Neural cell (in vitro differentiated cells): ENCODE measurements around the gene COQ8B. TPM values are rescaled to one million over a fixed set of nuclear protein-coding genes. Genes with fewer than 3 reads are reported as not detected.

Source experiments
- H2AFZ ChIP-seq: fragments of 200-600, 300-800 bp; sonication (generic), shearing (Covaris generic); 2 replicates; pipeline ENCODE4 v1.6.0; 2014; ENCODE audit warnings: low read depth, mild to moderate bottlenecking, antibody characterized with exemption, low read length, moderate library complexity
- H3F3A ChIP-seq: fragments of 200-600 bp; shearing (Covaris generic); 2 replicates; pipeline ENCODE4 v1.6.1; 2016; ENCODE audit warnings: mild to moderate bottlenecking, moderate library complexity, mixed read lengths, antibody characterized with exemption, low read length; ENCODE audit not compliant: insufficient read depth, poor library complexity, severe bottlenecking
- H3K27ac ChIP-seq: fragments of 200-600, 300-800 bp; sonication (generic), shearing (Covaris generic); 2 replicates; pipeline ENCODE4 v1.5.1; 2014; ENCODE audit warnings: mild to moderate bottlenecking, low read length, moderate library complexity
- H3K27me3 ChIP-seq: fragments of 300-800, 200-600 bp; sonication (generic), shearing (Covaris generic); 2 replicates; pipeline ENCODE4 v1.6.0; 2014; ENCODE audit warnings: mild to moderate bottlenecking, low read depth, low read length, moderate library complexity; ENCODE audit not compliant: insufficient read depth
- H3K36me3 ChIP-seq: fragments of 300-800, 200-600 bp; sonication (generic), shearing (Covaris generic); 2 replicates; pipeline ENCODE4 v1.5.1; 2014; ENCODE audit warnings: mild to moderate bottlenecking, antibody characterized with exemption, low read length, moderate library complexity; ENCODE audit not compliant: insufficient read depth
- H3K4me2 ChIP-seq: fragments of 300-800, 200-600 bp; sonication (generic), shearing (Covaris generic); 2 replicates; pipeline ENCODE4 v1.6.0; 2014; ENCODE audit warnings: mild to moderate bottlenecking, low read length
- H3K4me3 ChIP-seq: fragments of 300-800, 200-600 bp; sonication (generic), shearing (Covaris generic); 2 replicates; pipeline ENCODE4 v1.5.1; 2014; ENCODE audit warnings: mild to moderate bottlenecking, low read length, moderate library complexity
- H3K79me2 ChIP-seq: fragments of 200-600 bp; shearing (Covaris generic); replicated peaks from 2 replicates; pipeline ENCODE4 v1.6.0; 2014; ENCODE audit warnings: mild to moderate bottlenecking, low read length, moderate library complexity; ENCODE audit not compliant: insufficient read depth
- H3K9ac ChIP-seq: fragments of 300-800, 200-600 bp; sonication (generic), shearing (Covaris generic); 2 replicates; pipeline ENCODE4 v1.6.1; 2016; ENCODE audit warnings: mild to moderate bottlenecking, low read length, mixed read lengths
- H3K9me2 ChIP-seq: fragments of 200-600 bp; shearing (Covaris generic); 2 replicates; pipeline ENCODE4 v1.6.1; 2016; ENCODE audit warnings: mild to moderate bottlenecking, low read length, mixed read lengths; ENCODE audit not compliant: insufficient read depth
- H3K9me3 ChIP-seq: fragments of 200-600, 300-800 bp; sonication (generic), shearing (Covaris generic); 2 replicates; pipeline ENCODE4 v1.6.1; 2016; ENCODE audit warnings: mild to moderate bottlenecking, mixed run types, low read length, moderate library complexity, mixed read lengths
- H4K20me1 ChIP-seq: fragments of 200-600 bp; shearing (Covaris generic); 2 replicates; pipeline ENCODE4 v1.6.1; 2016; ENCODE audit warnings: mild to moderate bottlenecking, mixed run types; ENCODE audit not compliant: insufficient read depth
- CTCF ChIP-seq: fragments of 450-650 bp; IDR thresholded peaks from 2 replicates; pipeline ENCODE4 v1.5.1; 2014; ENCODE audit warnings: antibody characterized with exemption, mild to moderate bottlenecking, moderate library complexity; ENCODE audit not compliant: poor library complexity, severe bottlenecking
- EP300 ChIP-seq: fragments of 450-650 bp; conservative IDR thresholded peaks from 2 replicates; pipeline ENCODE4 v1.6.1; 2014; ENCODE audit warnings: antibody characterized with exemption, mild to moderate bottlenecking, moderate library complexity; ENCODE audit not compliant: poor library complexity, severe bottlenecking
- EZH2 ChIP-seq: fragments of 200-600, 300-800 bp; shearing (Covaris generic), sonication (generic); IDR thresholded peaks from 2 replicates; pipeline ENCODE4 v1.6.1; 2014; ENCODE audit warnings: antibody characterized with exemption, low read length, borderline replicate concordance, mild to moderate bottlenecking; ENCODE audit not compliant: insufficient read depth, poor library complexity, severe bottlenecking
- MXI1 ChIP-seq: fragments of 450-650 bp; conservative IDR thresholded peaks from 2 replicates; pipeline ENCODE4 v1.6.1; 2014; ENCODE audit warnings: antibody characterized with exemption, mild to moderate bottlenecking; ENCODE audit not compliant: poor library complexity, severe bottlenecking
- POLR2AphosphoS5 ChIP-seq: IDR thresholded peaks from 2 replicates; pipeline ENCODE4 v1.6.1; 2012
- RAD21 ChIP-seq: fragments of 450-650 bp; conservative IDR thresholded peaks from 2 replicates; pipeline ENCODE4 v1.6.1; 2014; ENCODE audit warnings: antibody characterized with exemption, mild to moderate bottlenecking, moderate library complexity
- SMC3 ChIP-seq: fragments of 450-650 bp; conservative IDR thresholded peaks from 2 replicates; pipeline ENCODE4 v1.6.1; 2014; ENCODE audit warnings: antibody characterized with exemption, mild to moderate bottlenecking, moderate library complexity; ENCODE audit not compliant: poor library complexity
- TAF1 ChIP-seq: IDR thresholded peaks from 2 replicates; pipeline ENCODE4 v1.6.1; 2012; ENCODE audit warnings: low read depth
- polyA plus RNA-seq: library from polyadenylated mRNA; depleted of rRNA; stranded (reverse); fragments of >200 nt; gene quantifications from 2 replicates; pipeline ENCODE4 v1.2.3, GENCODE V29; 2014
- small RNA-seq, 3 experiments: library from RNA; depleted of rRNA; stranded (forward); fragments of <200 nt; gene quantifications; one replicate each; pipeline ENCODE3, GENCODE V24; 2012
- TF ChIP-seq, protein P1 (sequence below): IDR thresholded peaks from 2 replicates; pipeline ENCODE4 v1.6.1; 2012; ENCODE audit warnings: borderline replicate concordance

The COQ8B gene
- polyA plus RNA-seq, 1 donor from 2014 or later, result 83.2 TPM

- H3K79me2 ChIP-seq, result no peaks in the 10 kb centered on the region
- H3K9me3 ChIP-seq, result no peaks in the 10 kb centered on the region
- H2AFZ ChIP-seq, result no peak overlapping the region
- no peak overlapping the region for H3K4me3 ChIP-seq
- H3K36me3 ChIP-seq, result no peaks in the 10 kb centered on the region
- no peaks in the 10 kb centered on the region for H3K27me3 ChIP-seq
- no peaks in the 10 kb centered on the region for H3K9me2 ChIP-seq
- H3F3A ChIP-seq, result no peaks in the 10 kb centered on the region
- no peak overlapping the region for H3K9ac ChIP-seq
- H3K4me2 ChIP-seq, result no peak overlapping the region
- TF ChIP-seq RAD21 (no peak), CTCF (no peak), POLR2AphosphoS5 (no peak), EP300 (no peak), SMC3 (no peak), EZH2 (no peak), TAF1 (no peak), MXI1 (no peak)
- TF ChIP-seq, protein P1, sequence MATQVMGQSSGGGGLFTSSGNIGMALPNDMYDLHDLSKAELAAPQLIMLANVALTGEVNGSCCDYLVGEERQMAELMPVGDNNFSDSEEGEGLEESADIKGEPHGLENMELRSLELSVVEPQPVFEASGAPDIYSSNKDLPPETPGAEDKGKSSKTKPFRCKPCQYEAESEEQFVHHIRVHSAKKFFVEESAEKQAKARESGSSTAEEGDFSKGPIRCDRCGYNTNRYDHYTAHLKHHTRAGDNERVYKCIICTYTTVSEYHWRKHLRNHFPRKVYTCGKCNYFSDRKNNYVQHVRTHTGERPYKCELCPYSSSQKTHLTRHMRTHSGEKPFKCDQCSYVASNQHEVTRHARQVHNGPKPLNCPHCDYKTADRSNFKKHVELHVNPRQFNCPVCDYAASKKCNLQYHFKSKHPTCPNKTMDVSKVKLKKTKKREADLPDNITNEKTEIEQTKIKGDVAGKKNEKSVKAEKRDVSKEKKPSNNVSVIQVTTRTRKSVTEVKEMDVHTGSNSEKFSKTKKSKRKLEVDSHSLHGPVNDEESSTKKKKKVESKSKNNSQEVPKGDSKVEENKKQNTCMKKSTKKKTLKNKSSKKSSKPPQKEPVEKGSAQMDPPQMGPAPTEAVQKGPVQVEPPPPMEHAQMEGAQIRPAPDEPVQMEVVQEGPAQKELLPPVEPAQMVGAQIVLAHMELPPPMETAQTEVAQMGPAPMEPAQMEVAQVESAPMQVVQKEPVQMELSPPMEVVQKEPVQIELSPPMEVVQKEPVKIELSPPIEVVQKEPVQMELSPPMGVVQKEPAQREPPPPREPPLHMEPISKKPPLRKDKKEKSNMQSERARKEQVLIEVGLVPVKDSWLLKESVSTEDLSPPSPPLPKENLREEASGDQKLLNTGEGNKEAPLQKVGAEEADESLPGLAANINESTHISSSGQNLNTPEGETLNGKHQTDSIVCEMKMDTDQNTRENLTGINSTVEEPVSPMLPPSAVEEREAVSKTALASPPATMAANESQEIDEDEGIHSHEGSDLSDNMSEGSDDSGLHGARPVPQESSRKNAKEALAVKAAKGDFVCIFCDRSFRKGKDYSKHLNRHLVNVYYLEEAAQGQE, result no peak
- H3K27ac ChIP-seq, result no peak overlapping the region
- no peaks in the 10 kb centered on the region for H4K20me1 ChIP-seq
These were observed 74.5 kb downstream of the COQ8B start for GRCh38 chr19:40642051-40642706.

Small RNA genes within 50 kb of the gene (small RNA-seq; reads per million reads assigned to genes)
- gene RNU6-195P, result 0 reads per million in 3 experiments

Other genes with a start within 250 kb of the COQ8B start
- 10.4 and 12.7 TPM in 2 replicates for gene SPTBN4, start 249.9 kb downstream of the COQ8B start, polyA plus RNA-seq
- 3.8 and 6.3 TPM in 2 replicates for gene SHKBP1, start 140.0 kb downstream of the COQ8B start, polyA plus RNA-seq
- gene LTBP4, start 115.5 kb downstream of the COQ8B start, polyA plus RNA-seq, result 55.6 and 59.7 TPM in 2 replicates
- gene NUMBL, start 26.2 kb downstream of the COQ8B start, polyA plus RNA-seq, result 20.5 and 27.7 TPM in 2 replicates
- gene ITPKC, start 226 bp upstream of the COQ8B start, polyA plus RNA-seq, result 14.9 and 16.8 TPM in 2 replicates
- 1.0 TPM in 1 of 2 replicates, not detected in the other for gene ACTMAP, start 33.6 kb upstream of the COQ8B start, polyA plus RNA-seq
- 29.9 and 37.9 TPM in 2 replicates for gene SNRPA, start 34.3 kb upstream of the COQ8B start, polyA plus RNA-seq
- gene MIA, start 58.6 kb upstream of the COQ8B start, polyA plus RNA-seq, result 1.8 and 4.0 TPM in 2 replicates
- 66.0 and 76.2 TPM in 2 replicates for gene RAB4B, start 61.4 kb upstream of the COQ8B start, polyA plus RNA-seq
- 110 and 112 TPM in 2 replicates for gene EGLN2, start 82.3 kb upstream of the COQ8B start, polyA plus RNA-seq
- not detected in 2 replicates for gene CYP2A6, start 133.6 kb upstream of the COQ8B start, polyA plus RNA-seq
- gene CYP2A7, start 165.3 kb upstream of the COQ8B start, polyA plus RNA-seq, result not detected in 2 replicates